ENCODE measurements around the gene TSPEAR. TPM values are rescaled to one million over a fixed set of nuclear protein-coding genes. Genes with fewer than 3 reads are reported as not detected.

The TSPEAR gene
- total RNA-seq, 1 donor = not detected

DNA sequence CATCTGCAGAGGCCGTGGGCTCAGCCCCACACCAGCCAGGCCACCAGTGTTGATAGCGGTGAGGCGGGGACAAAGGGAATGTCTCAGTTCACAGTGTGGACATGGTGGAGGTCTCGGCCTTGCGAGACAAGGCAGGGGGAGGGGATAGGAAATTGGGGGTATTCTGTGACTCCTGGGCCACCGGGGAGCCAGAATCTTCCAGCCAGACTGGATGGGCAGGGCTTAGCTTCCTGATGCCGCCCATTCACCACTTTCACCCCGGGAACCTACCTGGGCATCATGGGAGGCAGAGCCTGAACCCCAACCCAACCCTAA lies 251.0 kb downstream of the TSPEAR start:
- Histone ChIP-seq H3K27me3 (ENCODE audit: insufficient read depth, low read length) (no peaks in the 10 kb centered on the region), H3K27ac (ENCODE audit: low read depth, low read length) (no peak overlapping the region), H3K9me3 (ENCODE audit: low read depth, low read length) (no peaks in the 10 kb centered on the region), H3K4me3 (ENCODE audit: insufficient read depth, low read length) (no peak overlapping the region), H3K79me2 (ENCODE audit: insufficient read depth, low read length) (no peaks in the 10 kb centered on the region), H3K4me2 (ENCODE audit: insufficient read depth, low read length) (no peak overlapping the region), H4K20me1 (ENCODE audit: insufficient read depth, low read length) (no peaks in the 10 kb centered on the region), H3K4me1 (ENCODE audit: insufficient read depth, low read length) (no peaks in the 10 kb centered on the region), H2AFZ (ENCODE audit: low read length) (no peak overlapping the region), H3K36me3 (ENCODE audit: insufficient read depth, low read length) (no peaks in the 10 kb centered on the region)
- TF ChIP-seq, protein P1, sequence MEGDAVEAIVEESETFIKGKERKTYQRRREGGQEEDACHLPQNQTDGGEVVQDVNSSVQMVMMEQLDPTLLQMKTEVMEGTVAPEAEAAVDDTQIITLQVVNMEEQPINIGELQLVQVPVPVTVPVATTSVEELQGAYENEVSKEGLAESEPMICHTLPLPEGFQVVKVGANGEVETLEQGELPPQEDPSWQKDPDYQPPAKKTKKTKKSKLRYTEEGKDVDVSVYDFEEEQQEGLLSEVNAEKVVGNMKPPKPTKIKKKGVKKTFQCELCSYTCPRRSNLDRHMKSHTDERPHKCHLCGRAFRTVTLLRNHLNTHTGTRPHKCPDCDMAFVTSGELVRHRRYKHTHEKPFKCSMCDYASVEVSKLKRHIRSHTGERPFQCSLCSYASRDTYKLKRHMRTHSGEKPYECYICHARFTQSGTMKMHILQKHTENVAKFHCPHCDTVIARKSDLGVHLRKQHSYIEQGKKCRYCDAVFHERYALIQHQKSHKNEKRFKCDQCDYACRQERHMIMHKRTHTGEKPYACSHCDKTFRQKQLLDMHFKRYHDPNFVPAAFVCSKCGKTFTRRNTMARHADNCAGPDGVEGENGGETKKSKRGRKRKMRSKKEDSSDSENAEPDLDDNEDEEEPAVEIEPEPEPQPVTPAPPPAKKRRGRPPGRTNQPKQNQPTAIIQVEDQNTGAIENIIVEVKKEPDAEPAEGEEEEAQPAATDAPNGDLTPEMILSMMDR (IDR thresholded peaks at IDR 0.05; ENCODE audit: extremely low read depth, low read depth, low read length) = no peak
- peak; percentile 77 for DNase-seq (ENCODE audit: insufficient read length, low spot score, missing footprints)

DNA sequence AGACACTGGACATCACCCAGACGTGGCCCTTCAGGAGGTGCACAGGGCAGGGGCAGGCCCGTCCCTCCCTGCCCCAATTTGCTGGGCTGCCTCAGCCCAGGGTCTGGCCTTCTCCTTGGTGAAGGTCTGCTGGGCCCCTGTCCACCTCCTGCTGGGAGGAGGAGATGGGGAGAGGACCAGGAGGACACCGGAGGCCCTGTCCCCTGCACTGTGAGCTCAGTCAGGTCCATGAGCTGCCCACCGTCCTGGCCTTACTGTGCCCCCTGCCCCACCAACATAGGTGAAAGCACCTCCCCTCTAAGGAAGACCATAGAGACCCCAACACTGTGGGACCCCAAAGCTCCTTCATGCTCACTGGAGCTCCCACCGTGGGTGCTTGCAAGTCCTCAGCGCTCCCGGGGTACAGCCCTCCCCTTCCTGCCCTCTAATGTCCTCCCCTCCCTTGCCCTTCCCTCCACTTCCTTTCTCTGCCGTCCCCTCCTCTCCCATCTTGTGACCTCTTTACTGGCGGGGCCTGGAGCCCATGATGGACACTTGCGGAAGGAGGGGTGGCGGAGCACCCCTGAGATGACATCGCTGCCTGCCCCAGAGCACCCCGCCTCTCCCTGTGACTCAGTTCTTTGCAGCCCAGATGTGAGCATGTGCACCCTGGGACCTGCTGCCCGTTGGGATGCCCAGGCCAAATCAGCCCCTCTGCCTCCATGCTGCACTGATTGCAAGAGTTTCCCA lies 251.5 kb downstream of the TSPEAR start:
- H3K4me2 ChIP-seq (ENCODE audit: insufficient read depth, low read length) = no peak overlapping the region
- H3K27ac ChIP-seq (ENCODE audit: low read depth, low read length) = no peak overlapping the region
- TF ChIP-seq, protein P1 (IDR thresholded peaks at IDR 0.05; ENCODE audit: extremely low read depth, low read depth, low read length) = no peak
- DNase-seq (ENCODE audit: insufficient read length, low spot score, missing footprints) = peak; percentile 65
- H3K4me1 ChIP-seq (ENCODE audit: insufficient read depth, low read length) = no peaks in the 10 kb centered on the region
- no peaks in the 10 kb centered on the region for H3K36me3 ChIP-seq (ENCODE audit: insufficient read depth, low read length)
- H3K27me3 ChIP-seq (ENCODE audit: insufficient read depth, low read length) = no peaks in the 10 kb centered on the region
- H3K4me3 ChIP-seq (ENCODE audit: insufficient read depth, low read length) = no peak overlapping the region
- H3K79me2 ChIP-seq (ENCODE audit: insufficient read depth, low read length) = no peaks in the 10 kb centered on the region
- H3K9me3 ChIP-seq (ENCODE audit: low read depth, low read length) = no peaks in the 10 kb centered on the region
- H2AFZ ChIP-seq (ENCODE audit: low read length) = no peak overlapping the region
- no peaks in the 10 kb centered on the region for H4K20me1 ChIP-seq (ENCODE audit: insufficient read depth, low read length)

DNA sequence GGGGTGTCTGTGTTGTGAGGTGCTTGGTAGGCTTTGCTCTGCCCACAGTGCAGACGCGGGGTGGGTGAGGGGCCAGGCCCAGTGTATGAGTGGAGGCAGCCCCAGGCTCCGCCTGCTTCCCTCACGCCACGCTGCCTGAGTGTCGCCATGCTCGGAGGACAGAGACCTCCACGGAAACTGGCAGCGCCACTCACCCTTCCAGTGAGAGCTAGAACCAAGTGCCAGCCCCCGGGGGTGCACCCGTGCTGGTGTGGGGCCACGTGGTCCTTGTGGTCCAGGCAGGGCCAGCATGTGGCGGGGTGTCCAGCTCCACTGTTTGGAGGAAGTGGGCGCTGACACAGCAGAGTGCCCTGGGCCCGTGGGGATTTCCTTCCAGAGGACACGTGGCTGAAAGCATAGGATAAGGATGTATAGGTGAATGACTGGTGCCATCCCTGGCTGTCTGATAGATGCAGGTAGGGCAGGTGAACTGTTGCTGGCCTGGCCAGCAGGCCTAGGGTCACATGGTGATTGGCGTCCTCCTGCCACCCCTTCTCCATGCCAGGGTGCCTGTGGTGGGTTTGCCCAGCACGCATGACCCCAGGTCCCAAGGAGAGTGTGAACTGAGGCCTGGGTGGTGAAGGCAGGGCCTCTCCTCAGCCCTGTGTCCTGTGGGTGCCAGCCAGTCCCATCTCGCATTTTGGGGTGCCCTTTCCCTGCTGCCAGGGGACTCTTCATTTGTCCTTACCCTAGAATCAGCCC lies 252.2 kb downstream of the TSPEAR start:
- Histone ChIP-seq H3K79me2 (ENCODE audit: insufficient read depth, low read length) (no peaks in the 10 kb centered on the region), H3K36me3 (ENCODE audit: insufficient read depth, low read length) (no peaks in the 10 kb centered on the region), H3K4me3 (ENCODE audit: insufficient read depth, low read length) (no peak overlapping the region), H3K27me3 (ENCODE audit: insufficient read depth, low read length) (no peaks in the 10 kb centered on the region), H3K9me3 (ENCODE audit: low read depth, low read length) (no peaks in the 10 kb centered on the region), H3K27ac (ENCODE audit: low read depth, low read length) (no peak overlapping the region), H3K4me2 (ENCODE audit: insufficient read depth, low read length) (no peak overlapping the region), H2AFZ (ENCODE audit: low read length) (no peak overlapping the region), H3K4me1 (ENCODE audit: insufficient read depth, low read length) (no peaks in the 10 kb centered on the region), H4K20me1 (ENCODE audit: insufficient read depth, low read length) (no peaks in the 10 kb centered on the region)
- TF ChIP-seq, protein P1 (IDR thresholded peaks at IDR 0.05; ENCODE audit: extremely low read depth, low read depth, low read length) = no peak
- peak; percentile 79 for DNase-seq (ENCODE audit: insufficient read length, low spot score, missing footprints)

Data from osteoblast (primary cell).